NCI-H2029 (cell line): ENCODE data around the gene BCL3.
"Not testable (repeated sequence)": the region's sequence is repeated elsewhere in the genome, so short reads cannot be mapped to it uniquely, and the experiment has no call there.

Experiments
- DNase-seq: peaks from one replicate; lab custom pipeline; 2025; lab: John Stamatoyannopoulos, UW

Gene BCL3

DNA sequence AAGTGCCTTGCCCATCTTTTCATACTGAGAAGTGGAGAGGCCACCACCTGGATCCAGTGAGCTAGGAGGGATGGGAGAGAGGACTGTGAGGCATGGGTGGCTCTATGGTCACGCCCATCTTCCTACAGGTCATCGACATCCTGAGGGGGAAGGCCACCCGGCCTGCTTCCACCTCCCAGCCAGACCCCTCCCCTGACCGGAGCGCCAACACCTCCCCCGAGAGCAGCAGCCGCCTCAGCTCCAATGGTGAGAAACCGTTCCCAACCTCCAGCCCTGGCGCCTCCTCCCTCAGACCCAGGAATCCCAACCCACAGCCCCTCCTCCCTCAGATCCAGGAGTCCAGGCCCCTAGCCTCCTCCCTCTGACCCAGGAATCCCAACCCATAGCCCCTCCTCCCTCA is 10.1 kb downstream of the BCL3 start:
- DNase-seq, result no peak

DNA sequence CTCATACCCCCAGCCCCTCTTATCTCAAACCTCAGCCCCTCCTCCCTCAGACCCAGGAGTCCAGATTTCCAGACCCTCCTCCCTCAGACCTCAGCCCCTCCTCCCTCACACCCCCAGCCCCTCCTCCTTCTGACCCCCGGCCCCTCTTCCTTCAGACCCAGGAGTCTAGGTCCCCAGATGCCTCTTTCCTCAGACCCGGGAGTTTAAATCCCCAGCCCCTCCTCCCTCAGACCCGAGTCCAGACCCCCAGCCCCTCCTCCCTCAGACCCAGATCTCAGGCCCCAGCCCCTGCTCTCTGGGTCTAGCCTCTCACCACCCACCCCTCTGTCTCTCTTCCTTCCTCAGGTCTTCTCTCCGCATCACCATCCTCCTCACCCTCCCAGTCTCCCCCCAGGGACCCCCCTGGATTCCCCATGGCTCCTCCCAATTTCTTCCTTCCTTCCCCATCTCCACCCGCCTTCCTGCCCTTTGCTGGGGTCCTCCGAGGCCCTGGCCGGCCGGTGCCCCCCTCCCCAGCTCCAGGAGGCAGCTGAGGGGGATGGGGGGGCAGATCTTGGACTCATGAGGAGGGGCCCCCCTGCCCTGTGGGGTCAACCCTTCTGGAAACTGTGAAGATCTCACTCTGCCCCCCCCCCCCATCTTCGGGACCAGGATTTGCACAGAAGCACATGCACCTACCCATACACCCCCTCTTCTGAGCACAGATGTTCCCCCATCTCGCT is 10.7 kb downstream of the BCL3 start:
- DNase-seq, result no peak

DNA sequence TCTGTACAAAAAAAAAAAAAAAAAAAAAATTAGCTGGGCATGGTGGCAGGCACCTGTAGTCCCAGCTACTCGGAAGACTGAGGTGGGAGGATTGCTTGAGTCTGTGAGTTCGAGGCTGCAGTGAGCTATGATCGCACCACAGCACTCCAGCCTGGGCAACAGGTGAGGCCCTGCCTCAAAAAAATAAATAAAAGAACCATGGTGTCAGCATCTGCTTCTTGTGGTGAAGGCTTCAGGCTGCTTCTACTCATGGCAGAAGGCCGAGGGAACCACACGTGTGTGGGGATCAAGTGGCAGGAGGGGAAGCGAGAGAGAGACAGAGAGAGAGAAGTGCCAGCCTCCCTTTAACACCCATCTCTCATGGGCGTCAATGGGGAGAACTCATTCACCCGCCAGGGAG is 13.5 kb downstream of the BCL3 start:
- DNase-seq, result no peak

GRCh38 chr19:44765033-44765948 is 16.8 kb downstream of the BCL3 start:
- no peak for DNase-seq

DNA sequence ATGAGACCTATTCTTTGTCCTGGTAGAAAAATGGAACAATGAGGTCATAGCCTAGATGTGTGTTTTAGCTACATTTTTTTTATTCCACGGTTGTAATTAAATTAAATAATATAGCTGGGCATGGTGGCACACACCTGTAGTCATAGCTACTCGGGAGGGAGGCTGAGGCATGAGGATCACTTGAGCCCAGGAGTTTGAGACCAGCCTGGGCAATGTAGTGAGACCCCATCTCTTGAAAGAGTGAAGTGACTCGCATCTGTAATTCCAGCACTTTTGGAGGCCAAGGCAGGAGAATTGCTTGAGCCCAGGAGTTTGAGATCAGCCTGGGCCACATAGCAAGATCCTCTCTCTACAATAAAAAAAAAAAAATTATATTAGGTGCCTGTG is 17.4 kb downstream of the BCL3 start:
- no peak for DNase-seq

DNA sequence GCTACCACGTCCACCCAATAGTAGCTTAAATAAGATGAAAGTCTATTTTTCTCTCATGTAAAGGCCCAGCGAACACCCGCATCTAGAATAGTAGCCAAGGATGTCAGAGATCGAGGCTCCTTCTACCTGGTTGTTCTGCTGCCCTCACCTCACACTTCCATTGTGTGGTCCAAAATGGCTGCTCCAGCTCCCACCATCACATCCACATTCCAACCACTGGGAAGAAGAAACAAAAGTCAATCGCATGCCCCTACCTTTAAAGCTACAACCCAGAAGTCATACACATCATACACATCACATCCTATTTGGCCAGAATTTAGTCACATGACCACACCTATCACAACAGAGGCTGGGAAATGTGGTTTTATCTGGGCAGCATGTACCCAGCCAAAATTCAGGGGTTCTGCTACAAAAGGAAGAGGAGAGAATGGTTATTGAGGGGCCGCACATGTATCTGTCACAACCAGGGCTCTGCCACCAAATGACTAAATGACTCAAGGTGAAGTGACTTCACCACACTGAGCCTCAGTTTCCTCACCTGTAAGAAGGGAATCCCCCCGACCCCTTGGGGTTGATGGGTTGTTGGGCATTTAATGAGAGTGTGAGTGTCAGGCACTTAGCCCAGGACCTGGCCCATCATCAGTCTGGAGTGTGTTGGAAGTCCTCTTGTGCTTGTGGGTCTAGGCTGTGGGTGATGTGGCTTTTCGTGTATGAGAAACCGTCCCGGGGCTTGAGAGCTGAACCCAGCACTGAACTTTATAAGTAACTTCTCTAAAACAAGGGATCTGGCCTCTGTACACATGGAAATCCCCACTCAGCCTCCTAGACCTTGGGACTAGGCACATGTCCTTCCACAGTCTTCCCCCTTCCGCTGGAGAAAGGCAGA is 19.0 kb downstream of the BCL3 start:
- no peak for DNase-seq

DNA sequence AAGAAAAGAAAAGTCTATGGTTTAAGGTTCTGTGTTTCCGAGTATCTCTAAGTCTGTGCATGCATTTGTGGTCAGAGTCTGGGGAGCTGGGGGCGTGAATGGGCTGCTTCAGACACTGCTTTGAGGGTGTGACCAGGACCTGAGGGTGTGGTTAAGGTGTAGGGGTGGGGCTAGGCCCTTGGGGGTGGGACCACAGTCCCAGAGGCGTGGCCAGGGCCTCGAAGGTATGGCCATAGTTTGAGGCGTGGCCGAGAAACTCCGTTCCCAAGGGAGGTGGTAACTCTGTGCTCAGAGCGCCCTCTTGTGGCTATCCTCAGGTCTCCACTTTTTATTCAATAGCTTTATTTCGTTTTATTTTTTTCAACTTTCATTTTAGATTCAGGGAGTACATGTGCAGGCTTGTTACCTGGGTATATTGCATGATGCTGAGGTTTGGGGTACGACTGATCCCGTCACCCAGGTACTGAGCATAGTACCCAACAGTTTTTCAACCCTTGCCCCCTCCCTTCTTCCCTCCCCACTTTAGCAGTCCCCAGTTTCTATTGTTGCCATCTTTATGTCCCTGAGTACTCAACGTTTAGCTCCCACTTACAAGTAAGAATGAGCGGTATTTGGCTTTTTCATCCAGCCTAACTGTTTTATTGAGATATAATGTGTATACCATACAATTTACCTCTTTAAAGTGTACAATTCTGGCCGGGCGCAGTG is 22.2 kb downstream of the BCL3 start:
- DNase-seq, result peak; percentile 97

- not testable (repeated sequence) for DNase-seq
Observed at GRCh38 chr19:44772144-44772543, 23.6 kb downstream of the BCL3 start.

DNA sequence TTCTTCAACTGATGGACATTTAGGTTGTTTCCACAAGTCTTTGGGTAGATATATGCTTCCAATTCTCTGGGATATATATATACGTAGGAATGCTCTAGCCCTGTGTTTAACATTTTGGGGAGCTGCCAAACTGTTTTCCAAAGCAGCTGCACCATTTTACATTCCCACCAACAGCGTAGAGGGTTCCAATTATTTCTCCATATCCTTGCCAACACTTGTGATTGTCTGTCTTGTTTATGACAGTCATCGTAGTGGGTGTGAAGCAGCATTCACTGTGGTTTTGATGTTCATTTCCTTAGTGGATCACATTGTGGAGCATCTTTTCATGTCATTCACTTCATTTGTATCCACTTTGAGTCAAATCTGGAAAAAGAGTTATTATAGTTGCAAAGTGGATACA is 24.5 kb downstream of the BCL3 start:
- DNase-seq, result no peak

- DNase-seq, result no peak
Observed at GRCh38 chr19:44775676-44776240, 27.2 kb downstream of the BCL3 start.

DNA sequence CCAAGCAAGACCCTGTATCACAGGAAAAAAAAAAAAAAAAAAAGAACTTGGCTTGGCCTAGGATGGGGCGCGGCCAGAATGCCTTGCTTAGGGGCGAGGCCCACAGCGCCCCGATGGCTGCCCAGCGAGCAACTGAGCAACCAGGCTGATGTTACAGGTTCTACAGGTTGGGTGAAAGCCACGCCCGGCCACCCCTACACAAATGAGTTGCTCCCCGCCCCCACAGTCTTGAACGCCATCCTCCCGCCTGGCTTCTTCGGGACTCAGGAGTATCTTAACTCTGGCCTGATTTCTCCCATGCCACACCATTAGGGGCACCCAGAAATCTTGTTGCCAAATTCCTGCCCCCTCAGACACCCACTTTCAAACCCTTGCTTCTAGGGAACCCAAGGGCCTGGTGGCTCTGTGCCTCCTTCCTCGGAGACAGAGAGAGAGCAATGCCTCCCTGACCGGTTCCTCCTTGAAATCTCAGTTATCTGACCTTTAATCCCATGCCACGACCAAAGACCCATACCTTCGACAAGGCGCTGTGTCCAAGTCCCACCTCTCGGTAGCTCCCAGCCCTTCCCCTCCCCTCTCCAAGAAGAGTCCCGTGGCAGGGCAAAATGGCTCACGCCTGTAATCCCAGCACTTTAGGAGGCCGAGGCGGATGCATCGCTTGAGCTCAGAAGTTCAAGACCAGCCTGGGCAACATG is 28.0 kb downstream of the BCL3 start:
- no peak for DNase-seq

DNA sequence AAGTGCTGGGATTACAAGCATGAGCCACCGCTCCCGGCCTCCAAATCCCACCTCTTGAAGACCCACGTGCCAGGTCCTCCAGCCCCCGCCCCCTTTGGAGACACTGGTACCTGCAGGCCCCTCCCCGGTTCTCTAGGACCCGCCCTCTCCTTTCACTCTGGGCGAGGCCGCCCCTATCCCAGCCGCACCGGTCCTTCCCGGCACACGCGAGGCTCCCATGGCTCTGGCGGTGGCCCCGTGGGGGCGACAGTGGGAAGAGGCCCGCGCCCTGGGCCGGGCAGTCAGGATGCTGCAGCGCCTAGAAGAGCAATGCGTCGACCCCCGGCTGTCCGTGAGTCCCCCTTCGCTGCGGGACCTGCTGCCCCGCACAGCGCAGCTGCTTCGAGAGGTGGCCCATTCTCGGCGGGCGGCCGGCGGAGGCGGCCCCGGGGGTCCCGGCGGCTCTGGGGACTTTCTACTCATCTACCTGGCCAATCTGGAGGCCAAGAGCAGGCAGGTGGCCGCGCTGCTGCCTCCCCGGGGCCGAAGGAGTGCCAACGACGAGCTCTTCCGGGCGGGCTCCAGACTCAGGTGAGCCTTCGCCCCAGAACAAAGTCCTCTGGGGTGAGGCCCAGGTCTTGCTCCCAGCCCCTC is 29.3 kb downstream of the BCL3 start, which contains the start of gene CBLC:
Gene CBLC, plus strand, starts transcription at position 176 of the 633 bp plus-strand sequence. Its CDS starts 42 bp downstream, at position 218.
- DNase-seq, result peak; percentile 93

- DNase-seq, result no peak
Observed at GRCh38 chr19:44779150-44779549, 30.6 kb downstream of the BCL3 start.

GRCh38 chr19:44781694-44782093 is 33.2 kb downstream of the BCL3 start:
- DNase-seq, result not testable (repeated sequence)

DNA sequence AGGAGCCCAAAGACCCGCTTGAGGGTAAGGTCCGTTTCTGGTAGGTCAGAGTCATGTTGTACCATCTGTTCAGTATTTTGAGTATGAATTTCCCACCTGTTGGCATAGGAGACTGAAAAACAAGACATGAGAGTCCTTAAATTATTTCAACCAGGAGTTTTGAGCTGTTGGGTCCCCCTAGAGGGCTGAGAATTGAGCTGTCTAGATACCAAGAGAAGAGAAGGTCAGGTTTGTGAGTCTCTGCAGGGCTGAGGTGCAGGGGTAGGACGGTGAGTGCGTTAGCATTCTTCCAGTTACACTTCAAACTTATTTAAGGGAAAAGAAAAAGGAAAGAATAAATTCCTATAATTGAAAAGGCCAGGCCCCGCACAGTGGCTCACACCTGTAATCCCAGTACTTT is 34.2 kb downstream of the BCL3 start:
- no peak for DNase-seq

DNA sequence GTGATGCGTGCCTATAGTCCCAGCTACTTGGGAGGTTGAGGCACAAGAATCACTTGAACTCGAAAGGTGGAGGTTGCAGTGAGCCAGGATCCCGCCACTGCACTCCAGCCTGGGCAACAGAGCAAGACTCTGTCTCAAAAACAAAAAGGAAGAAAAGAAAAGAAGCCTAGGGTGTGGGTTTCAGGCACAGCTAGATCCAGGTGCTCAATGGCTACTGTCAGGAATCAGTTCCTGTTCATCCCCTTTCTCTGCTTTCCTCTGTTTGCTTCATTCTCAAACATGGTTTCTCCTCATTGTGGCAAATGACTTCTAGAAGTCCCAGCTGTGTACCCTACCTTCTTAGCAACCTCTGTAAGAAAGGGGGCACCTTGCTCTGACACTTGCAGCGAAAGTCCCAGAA is 35.0 kb downstream of the BCL3 start:
- DNase-seq, result no peak

DNA sequence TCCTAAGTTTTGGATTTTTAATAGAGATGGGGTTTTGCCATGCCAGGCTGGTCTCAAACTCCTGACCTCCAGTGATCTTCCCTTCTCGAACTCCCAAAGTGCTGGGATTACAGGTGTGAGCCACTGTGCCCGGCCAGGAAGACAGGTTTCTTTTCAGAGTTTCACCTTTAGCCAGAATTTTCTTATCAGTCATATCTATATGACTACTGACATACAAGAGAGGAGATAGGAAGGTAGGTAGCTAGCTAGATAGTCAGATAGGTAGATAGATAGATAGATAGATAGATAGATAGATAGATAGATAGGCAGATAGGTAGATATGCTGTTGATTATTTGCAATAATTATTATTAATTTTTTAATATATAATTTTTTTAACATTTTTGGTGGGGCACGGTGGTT is 36.8 kb downstream of the BCL3 start:
- no peak for DNase-seq

GRCh38 chr19:44785993-44786392 is 37.5 kb downstream of the BCL3 start:
- DNase-seq, result no peak

DNA sequence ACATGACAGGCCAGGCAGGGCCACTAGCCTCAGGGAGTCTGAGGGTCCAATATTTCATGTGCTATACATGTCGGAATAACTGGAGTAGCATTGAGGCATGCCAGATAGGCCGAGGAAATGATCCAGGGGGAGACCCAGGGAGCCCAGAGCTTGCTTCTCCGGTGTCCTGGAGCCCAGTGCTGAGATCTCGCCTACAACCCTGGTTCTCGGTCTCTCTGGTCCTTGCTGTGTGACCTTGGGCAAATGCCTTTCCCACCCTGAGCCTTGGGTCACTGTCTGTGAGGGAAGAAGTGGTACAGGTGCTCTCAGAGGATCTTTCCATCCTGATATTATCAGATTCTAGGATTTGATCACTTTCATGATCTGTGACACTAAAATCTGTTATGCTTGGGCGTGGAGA is 40.5 kb downstream of the BCL3 start:
- no peak for DNase-seq

DNA sequence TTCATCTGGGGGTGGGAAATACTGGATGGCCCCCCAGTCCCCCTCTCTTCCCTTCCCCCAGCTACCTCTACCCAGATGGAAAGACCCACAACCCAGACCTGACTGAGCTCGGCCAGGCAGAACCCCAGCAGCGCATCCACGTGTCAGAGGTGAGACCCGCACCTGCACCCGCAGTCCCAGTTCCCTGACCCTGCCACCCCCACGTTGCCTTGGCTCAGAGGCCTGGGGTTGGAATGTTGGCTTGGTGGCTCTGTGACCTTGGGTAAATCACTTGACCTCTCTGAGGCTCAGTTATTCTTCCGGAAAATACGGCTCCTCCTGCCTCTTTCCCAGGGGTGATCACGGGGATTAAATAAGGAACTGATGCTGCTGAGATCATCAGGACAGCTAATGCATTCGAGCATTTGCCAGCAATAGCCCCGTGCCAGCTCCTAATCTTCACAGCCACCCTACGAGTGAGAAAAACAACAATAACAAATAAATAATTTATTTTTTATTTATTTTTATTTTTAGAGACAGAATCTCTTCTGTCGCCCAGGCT is 41.5 kb downstream of the BCL3 start:
- DNase-seq, result no peak
